ENCODE data around the gene NXPH3.
"Not testable (repeated sequence)": the region's sequence is repeated elsewhere in the genome, so short reads cannot be mapped to it uniquely, and the experiment has no call there.

Gene NXPH3

DNA sequence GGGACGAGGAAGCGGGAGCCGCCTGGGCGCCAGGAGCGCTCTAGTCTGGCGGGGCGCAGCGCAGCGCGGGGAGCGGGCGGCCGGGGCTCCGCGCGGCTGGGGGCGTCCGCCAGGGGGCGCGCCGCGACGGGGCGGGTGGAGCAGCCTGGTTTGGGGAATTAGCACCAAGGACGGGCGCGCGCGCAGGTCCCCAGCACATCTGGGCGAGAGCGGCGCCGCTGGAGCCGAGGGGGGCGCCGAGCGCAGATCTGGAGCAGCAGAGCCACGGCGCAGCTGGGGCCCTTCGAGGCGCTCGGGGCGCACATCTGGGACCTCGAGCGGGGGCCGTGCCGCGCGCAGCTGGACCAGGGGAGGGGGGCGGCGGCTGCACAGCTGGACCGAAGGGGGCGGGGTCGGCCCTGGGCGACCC, at the start of gene NXPH3:
Gene NXPH3, plus strand, starts transcription at position 193 of the 409 bp plus-strand sequence. CDS start 349 bp downstream, outside the sequence.
- DNase-seq (ENCODE audit: low read depth) = no peak

GRCh38 chr17:49527927-49528651, 47.6 kb upstream of the NXPH3 start:
- no peak for DNase-seq (ENCODE audit: low read depth)

DNA sequence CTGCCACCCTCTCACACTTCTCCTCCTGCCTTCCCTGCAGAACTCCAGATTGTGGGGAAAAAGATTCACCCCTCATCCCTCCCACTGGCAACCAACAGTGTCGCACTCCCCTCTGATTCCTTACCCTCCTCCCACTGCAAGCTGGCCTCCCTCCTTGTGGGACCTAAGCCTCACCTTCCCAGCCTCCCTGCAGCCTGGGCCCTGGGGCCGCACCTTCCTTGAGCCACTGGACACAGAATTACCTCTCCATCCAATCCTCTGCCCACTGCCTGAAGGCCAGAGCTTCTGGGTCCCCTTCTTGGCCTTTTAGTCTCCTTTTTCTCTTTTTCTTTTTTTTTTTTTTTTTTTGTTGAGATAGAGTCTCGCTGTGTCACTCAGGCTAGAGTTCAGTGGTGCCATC, 46.7 kb upstream of the NXPH3 start:
- no peak for DNase-seq (ENCODE audit: low read depth)

GRCh38 chr17:49530118-49530517, 45.6 kb upstream of the NXPH3 start:
- no peak for DNase-seq (ENCODE audit: low read depth)

- no peak for DNase-seq (ENCODE audit: low read depth)
These were observed 31.8 kb upstream of the NXPH3 start for GRCh38 chr17:49543860-49544259.

GRCh38 chr17:49545007-49545660, 30.5 kb upstream of the NXPH3 start:
- no peak for DNase-seq (ENCODE audit: low read depth)

DNA sequence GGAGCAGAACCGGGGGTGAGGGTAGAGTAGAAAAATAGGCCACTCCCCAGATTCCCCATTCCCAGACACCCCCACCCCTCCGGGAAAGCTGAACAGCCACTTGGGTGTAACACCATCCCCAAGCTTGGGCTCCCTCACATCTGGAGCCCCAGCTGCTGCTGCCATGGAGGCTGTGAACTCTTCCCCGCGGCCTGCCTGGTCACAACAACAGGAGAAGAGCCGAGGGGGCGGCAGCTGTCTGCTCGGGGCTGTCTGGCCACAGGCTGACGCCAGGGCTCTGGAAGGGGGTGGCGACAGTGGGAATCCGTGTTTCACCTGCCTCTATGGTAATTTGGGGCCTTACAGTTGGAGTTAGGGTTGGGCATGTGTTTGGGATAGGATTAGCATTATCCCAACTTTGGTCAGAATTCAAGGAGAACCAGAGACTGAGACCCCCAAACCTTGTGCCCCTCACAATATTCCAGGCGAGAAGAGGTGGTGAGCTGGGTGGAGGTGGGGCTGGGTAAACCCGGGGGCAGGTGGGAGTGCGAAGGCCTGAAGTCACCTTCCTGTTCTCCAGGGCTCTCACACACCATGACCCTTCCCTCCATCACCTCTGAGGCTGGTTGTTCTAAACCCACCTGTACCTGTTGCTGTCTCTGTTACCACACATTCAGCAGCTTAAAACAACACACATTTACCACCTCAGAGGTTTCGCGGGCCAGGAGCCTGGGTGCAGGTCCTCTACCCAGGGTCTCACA, 29.7 kb upstream of the NXPH3 start:
- DNase-seq (ENCODE audit: low read depth) = no peak

- DNase-seq (ENCODE audit: low read depth) = no peak
These were observed 28.8 kb upstream of the NXPH3 start for GRCh38 chr17:49546546-49547535.

DNA sequence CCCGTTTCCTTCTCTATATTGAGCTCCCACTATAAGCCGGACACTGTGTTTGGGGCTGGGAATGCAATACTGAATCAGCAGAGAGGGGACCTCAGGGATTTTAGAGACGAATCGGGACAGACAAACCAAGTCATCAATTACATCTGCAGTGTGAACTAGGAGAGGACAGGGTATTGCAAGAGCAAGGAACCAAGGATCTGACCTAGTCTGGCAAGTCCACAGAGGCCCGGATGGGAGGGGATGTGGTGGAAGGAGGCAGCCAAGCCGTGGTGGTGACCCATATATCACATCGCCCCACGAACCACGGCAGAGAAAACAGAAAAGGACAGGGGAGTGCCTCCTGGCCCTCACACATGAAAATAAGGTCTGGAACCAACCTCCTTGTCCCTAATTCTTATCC, 28.1 kb upstream of the NXPH3 start:
- no peak for DNase-seq (ENCODE audit: low read depth)

DNA sequence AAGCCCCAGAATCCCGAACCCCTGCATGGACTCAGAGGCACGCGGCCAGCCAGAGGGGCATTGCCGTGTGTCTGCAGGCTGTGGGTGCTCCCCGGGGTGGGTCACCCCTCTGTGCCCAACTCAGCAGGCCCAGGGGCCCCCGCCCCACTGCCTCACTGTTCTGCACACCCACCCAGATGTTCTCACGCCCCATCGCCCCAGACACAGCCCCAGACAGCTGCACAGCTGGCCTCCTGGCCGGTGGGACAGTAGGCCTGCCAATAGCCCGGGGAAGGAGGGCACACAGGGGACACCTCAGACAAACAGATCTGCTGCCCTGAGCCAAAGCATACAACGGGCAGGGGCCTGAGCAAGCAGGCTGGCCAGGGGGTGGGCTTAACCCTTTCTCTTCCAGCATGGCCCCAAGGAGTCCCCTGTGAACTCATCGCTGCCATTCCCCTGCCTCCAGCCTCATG, 27.6 kb upstream of the NXPH3 start:
- DNase-seq (ENCODE audit: low read depth) = no peak

GRCh38 chr17:49548506-49549310, 27.0 kb upstream of the NXPH3 start:
- DNase-seq (ENCODE audit: low read depth) = no peak

- DNase-seq (ENCODE audit: low read depth) = no peak
These were observed 26.4 kb upstream of the NXPH3 start for GRCh38 chr17:49549311-49549605.

GRCh38 chr17:49549691-49550678, 25.7 kb upstream of the NXPH3 start:
- DNase-seq (ENCODE audit: low read depth) = no peak

DNA sequence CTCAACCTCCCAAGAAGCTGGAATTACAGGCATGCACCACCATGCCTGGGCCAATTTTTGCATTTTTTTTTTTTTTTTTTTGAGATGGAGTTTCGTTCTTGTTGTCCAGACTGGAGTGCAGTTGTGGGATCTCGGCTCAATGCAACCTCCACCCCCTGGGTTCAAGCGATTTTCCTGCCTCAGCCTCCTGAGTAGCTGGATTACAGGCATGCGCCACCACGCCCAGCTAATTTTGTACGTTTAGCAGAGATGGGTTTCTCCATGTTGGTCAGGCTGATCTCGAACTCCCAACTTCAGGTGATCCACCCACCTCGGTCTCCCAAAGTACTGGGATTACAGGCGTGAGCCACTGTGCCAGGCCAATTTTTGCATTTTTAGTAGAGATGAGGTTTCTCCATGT, 24.9 kb upstream of the NXPH3 start:
- DNase-seq (ENCODE audit: low read depth) = not testable (repeated sequence)

DNA sequence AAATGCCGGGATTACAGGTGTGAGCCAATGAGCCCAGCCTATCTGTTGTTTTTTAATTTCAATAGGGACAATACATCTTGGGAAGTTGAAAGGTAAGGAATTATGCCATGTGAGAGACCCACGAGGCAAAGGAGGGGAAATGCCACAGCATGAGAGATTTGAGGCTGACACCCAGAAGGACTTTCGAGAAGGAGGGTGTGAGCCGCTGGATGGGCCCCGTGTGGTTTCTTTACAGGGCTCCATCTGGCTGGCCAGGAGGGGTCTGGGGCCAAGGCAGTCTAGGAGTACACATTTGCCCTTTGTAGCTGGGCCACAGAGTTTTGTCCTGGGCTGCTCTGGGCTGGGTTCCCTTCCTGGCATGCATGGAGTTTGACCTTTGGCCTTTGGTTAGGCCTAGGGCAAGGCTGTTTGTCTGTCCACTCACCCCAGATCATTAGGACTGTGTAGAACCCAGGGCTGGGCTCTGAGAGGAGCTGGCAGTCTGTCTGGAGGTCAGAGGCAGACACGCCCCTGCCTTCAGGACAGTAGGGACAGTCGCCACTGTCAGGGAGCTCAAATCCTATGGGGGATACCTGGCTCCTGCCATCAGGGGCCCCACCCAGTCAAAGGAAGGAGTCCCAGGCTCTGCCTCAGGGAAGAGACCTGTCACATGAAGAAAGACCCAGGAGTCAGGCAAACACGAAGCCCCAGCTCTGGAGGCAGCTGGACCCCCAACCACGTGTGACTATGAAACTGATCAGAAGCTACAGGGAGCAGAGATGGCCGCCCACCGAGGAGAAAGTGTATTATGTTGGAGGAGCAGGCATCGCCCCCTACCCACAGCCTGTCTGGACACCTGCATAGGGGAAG, 24.2 kb upstream of the NXPH3 start:
- no peak for DNase-seq (ENCODE audit: low read depth)

- DNase-seq (ENCODE audit: low read depth) = no peak
These were observed 23.5 kb upstream of the NXPH3 start for GRCh38 chr17:49552070-49552751.

DNA sequence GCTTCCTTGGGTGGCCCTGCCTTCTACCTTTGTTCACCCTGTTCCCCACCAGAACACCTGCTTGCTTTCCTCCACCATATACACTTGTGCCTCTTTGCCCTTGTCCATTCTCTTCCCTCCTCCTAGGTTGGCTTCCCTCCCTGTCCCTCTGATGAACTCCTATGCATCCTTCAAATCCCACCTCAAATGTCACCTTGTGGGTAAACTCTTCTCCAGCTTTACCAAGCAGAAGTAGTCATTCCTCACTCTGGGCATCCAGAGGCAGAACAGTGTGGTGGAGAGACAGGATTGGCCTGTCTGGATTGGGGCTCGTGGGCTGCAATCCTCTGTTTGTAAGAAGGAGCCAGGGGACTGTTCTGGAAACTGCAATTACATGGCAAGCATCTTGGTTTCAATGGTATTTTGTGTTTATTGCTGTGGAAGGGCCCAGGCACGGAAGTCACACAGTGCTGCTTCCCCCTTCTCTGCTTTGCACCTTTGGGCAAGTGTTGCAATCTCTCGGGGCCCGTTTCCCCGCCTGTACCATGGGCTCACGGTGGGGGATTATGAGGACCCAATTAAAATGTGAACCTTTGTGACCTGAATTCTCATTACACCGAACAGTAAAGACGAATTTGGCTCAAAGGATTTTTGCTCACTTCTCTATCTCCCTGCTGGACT, 21.9 kb upstream of the NXPH3 start:
- DNase-seq (ENCODE audit: low read depth) = no peak
